ENCODE data around the gene MGME1. TPM values are rescaled to one million over a fixed set of nuclear protein-coding genes. Genes with fewer than 3 reads are reported as not detected.

MGME1 gene
- total RNA-seq, 1 experiment from 2014 or later = 50.5 TPM

DNA sequence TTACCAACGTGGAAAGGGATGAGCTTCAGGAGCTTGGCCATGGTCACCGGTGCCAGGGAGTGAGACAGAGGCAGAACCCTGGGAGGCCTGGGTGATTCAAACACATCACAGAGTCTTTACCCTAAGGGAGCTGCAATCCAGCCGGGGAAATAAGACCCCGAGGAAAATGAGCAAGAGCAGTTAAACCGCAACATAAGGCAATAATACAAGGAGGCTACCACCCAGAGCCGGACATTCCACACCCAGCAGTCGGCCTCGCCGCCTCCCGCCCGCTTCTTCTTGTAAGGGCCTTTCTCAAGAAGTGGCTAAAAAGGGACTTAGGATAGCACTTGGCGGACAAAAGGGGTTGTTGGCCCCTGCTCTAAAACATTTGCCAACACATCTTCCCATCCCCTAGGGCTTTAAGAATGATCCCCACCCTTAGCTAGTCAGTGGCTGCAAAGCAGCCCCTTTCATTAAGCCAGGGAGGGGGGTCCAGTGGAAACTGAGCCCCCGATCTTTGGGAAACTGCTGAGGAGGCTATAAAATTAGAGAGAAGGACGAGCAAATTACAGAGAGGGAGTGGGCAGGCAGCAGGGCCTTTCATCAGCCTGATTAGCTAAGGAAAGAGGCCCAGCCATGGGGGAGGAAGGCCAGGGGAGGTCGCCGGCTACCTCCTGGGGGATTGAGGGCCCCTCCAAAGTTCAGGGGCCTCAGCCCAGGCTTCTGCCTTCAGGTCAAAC, 34.5 kb upstream of the MGME1 start:
- H3K9me3 ChIP-seq = peaks cover 12% of the 10 kb centered on the region; the same call in 1 of the 2 replicates
- H3K27me3 ChIP-seq (replicated peaks; ENCODE audit: control insufficient read depth, insufficient read depth, low read length) = no peaks in the 10 kb centered on the region
- H3K4me1 ChIP-seq = peaks cover 6% of the 10 kb centered on the region
- BruUV-seq (replicated peaks) = no TSS peak
- TF ChIP-seq, protein P1, sequence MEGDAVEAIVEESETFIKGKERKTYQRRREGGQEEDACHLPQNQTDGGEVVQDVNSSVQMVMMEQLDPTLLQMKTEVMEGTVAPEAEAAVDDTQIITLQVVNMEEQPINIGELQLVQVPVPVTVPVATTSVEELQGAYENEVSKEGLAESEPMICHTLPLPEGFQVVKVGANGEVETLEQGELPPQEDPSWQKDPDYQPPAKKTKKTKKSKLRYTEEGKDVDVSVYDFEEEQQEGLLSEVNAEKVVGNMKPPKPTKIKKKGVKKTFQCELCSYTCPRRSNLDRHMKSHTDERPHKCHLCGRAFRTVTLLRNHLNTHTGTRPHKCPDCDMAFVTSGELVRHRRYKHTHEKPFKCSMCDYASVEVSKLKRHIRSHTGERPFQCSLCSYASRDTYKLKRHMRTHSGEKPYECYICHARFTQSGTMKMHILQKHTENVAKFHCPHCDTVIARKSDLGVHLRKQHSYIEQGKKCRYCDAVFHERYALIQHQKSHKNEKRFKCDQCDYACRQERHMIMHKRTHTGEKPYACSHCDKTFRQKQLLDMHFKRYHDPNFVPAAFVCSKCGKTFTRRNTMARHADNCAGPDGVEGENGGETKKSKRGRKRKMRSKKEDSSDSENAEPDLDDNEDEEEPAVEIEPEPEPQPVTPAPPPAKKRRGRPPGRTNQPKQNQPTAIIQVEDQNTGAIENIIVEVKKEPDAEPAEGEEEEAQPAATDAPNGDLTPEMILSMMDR (IDR thresholded peaks at IDR 0.05; ENCODE audit: insufficient read depth in 1 of 2, low read depth in 1 of 2, low read length in 1 of 2, severe bottlenecking in 1 of 2, unreplicated experiment in 1 of 2) = no peak
- no peak overlapping the region for H3K4me3 Mint-ChIP-seq (ENCODE audit: unreplicated experiment)
- no peak overlapping the region for H3K27ac Mint-ChIP-seq (ENCODE audit: unreplicated experiment)
- H3K4me1 Mint-ChIP-seq (ENCODE audit: low read depth, unreplicated experiment) = peaks cover 8% of the 10 kb centered on the region
- no peak overlapping the region for H3K4me3 ChIP-seq (ENCODE audit: low read depth, low read length)
- intact Hi-C loops (cut with micrococcal nuclease; ENCODE audit: unreplicated experiment) = loop anchor here (10.0 kb wide), 1 partner anchor 400 kb away; the partner anchor contains the start of gene BFSP1
- peaks cover 10% of the 10 kb centered on the region for H3K9me3 Mint-ChIP-seq (ENCODE audit: unreplicated experiment)
- CTCF ChIA-PET = no interaction called here
- H3K27me3 Mint-ChIP-seq (ENCODE audit: insufficient read depth, unreplicated experiment) = no peaks in the 10 kb centered on the region
- H3K36me3 Mint-ChIP-seq (ENCODE audit: insufficient read depth, unreplicated experiment) = peaks cover 34% of the 10 kb centered on the region
- POLR2A ChIA-PET = no interaction called here
- DNase-seq = no peak
- no peaks in the 10 kb centered on the region for H3K36me3 ChIP-seq (ENCODE audit: control insufficient read depth, insufficient read depth, low read length)

DNA sequence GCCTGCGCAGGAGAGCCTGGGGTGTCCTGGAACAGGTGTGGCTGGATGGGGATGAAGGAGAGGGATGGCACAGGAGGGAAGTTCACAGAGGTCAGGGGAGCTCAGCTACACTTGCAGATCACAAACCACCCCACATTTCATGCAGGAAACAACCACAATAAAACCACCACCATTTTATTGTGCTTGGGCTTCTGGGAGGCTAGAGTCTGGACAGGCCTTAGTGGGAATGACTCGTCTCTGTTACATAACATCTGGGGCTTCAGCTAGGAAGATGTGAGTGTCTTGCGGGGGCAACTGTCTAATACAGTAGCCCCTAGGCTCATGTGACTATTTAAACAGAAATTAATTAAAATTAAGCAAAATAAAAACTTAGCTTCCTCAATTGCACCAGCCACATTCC, 33.6 kb upstream of the MGME1 start:
- ChIA-PET CTCF (no interaction called here), POLR2A (no interaction called here)
- Mint-ChIP-seq H3K36me3 (ENCODE audit: insufficient read depth, unreplicated experiment) (peaks cover 37% of the 10 kb centered on the region), H3K9me3 (ENCODE audit: unreplicated experiment) (peaks cover 10% of the 10 kb centered on the region), H3K27ac (ENCODE audit: unreplicated experiment) (no peak overlapping the region), H3K4me3 (ENCODE audit: unreplicated experiment) (no peak overlapping the region), H3K4me1 (ENCODE audit: low read depth, unreplicated experiment) (no peaks in the 10 kb centered on the region), H3K27me3 (ENCODE audit: insufficient read depth, unreplicated experiment) (no peaks in the 10 kb centered on the region)
- H3K27me3 ChIP-seq (replicated peaks; ENCODE audit: control insufficient read depth, insufficient read depth, low read length) = no peaks in the 10 kb centered on the region
- no peak for DNase-seq
- no peaks in the 10 kb centered on the region for H3K4me1 ChIP-seq
- TF ChIP-seq, protein P1 (IDR thresholded peaks at IDR 0.05; ENCODE audit: insufficient read depth in 1 of 2, low read depth in 1 of 2, low read length in 1 of 2, severe bottlenecking in 1 of 2, unreplicated experiment in 1 of 2) = no peak
- no TSS peak for BruUV-seq (replicated peaks)
- H3K4me3 ChIP-seq (ENCODE audit: low read depth, low read length) = no peak overlapping the region
- intact Hi-C loops (cut with micrococcal nuclease; ENCODE audit: unreplicated experiment) = loop anchor here (5.0 to 10.0 kb wide), 2 partner anchors 38 to 400 kb away; partner anchors contain the start of gene BFSP1
- H3K9me3 ChIP-seq = peaks cover 12% of the 10 kb centered on the region; the same call in 1 of the 2 replicates
- peaks cover 2% of the 10 kb centered on the region; the same call in 1 of the 2 replicates for H3K36me3 ChIP-seq (ENCODE audit: control insufficient read depth, insufficient read depth, low read length)

DNA sequence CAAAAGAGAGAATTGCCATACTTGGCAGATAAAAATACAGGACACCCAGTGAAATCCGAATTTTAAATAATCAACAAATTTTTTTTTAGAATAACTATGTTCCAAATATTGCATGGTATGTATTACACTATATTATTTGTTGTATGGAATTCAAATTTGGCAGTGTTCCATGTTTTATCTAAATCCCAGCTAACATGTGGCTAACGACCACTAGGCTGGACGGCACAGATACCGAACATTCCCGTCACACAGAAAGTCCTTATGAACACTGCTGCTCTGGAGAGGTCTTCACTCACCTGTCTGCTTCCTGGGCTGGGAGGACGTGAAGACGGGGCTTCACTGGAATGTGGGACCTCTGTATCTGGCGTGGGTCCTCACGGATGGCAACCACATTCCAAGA, 33.1 kb upstream of the MGME1 start:
- ChIA-PET POLR2A (no interaction called here), CTCF (no interaction called here)
- Mint-ChIP-seq H3K27me3 (ENCODE audit: insufficient read depth, unreplicated experiment) (no peaks in the 10 kb centered on the region), H3K27ac (ENCODE audit: unreplicated experiment) (no peak overlapping the region), H3K9me3 (ENCODE audit: unreplicated experiment) (peaks cover 10% of the 10 kb centered on the region), H3K4me1 (ENCODE audit: low read depth, unreplicated experiment) (no peaks in the 10 kb centered on the region), H3K36me3 (ENCODE audit: insufficient read depth, unreplicated experiment) (peaks cover 43% of the 10 kb centered on the region), H3K4me3 (ENCODE audit: unreplicated experiment) (no peak overlapping the region)
- no peaks in the 10 kb centered on the region for H3K4me1 ChIP-seq
- H3K4me3 ChIP-seq (ENCODE audit: low read depth, low read length) = no peak overlapping the region
- H3K27me3 ChIP-seq (replicated peaks; ENCODE audit: control insufficient read depth, insufficient read depth, low read length) = no peaks in the 10 kb centered on the region
- peaks cover 12% of the 10 kb centered on the region; the same call in 1 of the 2 replicates for H3K9me3 ChIP-seq
- DNase-seq = no peak
- H3K36me3 ChIP-seq (ENCODE audit: control insufficient read depth, insufficient read depth, low read length) = peaks cover 2% of the 10 kb centered on the region; the same call in 1 of the 2 replicates
- BruUV-seq (replicated peaks) = no TSS peak
- TF ChIP-seq, protein P1 (IDR thresholded peaks at IDR 0.05; ENCODE audit: insufficient read depth in 1 of 2, low read depth in 1 of 2, low read length in 1 of 2, severe bottlenecking in 1 of 2, unreplicated experiment in 1 of 2) = no peak
- intact Hi-C loops (cut with micrococcal nuclease; ENCODE audit: unreplicated experiment) = loop anchor here (5.0 to 10.0 kb wide), 2 partner anchors 38 to 401 kb away; partner anchors contain the start of gene BFSP1
